ENCODE measurements around the gene BLTP2. TPM values are rescaled to one million over a fixed set of nuclear protein-coding genes. Genes with fewer than 3 reads are reported as not detected.
"Not testable (repeated sequence)": the region's sequence is repeated elsewhere in the genome, so short reads cannot be mapped to it uniquely, and the experiment has no call there.

Gene BLTP2
- total RNA-seq, 2 experiments from 2014 or later = 163 to 186 TPM

DNA sequence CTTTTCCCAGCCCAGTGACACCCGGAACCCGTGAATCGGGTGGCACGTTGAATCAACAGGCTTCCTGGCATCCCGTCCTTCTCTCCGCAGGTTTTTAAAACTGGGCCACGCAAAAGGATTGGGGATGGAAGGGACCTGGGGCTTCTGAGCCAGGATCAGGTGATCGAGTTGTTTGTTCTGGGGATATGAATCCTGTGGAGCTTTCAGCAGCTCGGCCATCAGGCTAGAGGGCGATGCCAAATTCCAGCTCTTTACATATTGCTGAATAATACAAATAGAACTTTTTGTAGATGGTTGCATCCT lies 17.5 kb upstream of the BLTP2 start:
- H3K36me3 Mint-ChIP-seq = peaks cover 39% of the 10 kb centered on the region
- H3K4me1 Mint-ChIP-seq = peaks cover 49% of the 10 kb centered on the region
- peak overlapping the region; percentile 97 for H3K4me3 Mint-ChIP-seq
- DNase-seq (no peak), ATAC-seq (no peak)
- H3K27me3 Mint-ChIP-seq = no peaks in the 10 kb centered on the region
- no peaks in the 10 kb centered on the region for H3K9me3 Mint-ChIP-seq (ENCODE audit: low read depth)
- H3K27ac Mint-ChIP-seq = peak overlapping the region; percentile 99
- CTCF ChIA-PET = interaction anchor here (0.5 to 5.2 kb wide), 8 partner anchors 10 to 289 kb away, joined by 3 to 102 read pairs (median 7); partner anchors contain the start of genes BLTP2, NEK8, PHF12 and PROCA1

DNA sequence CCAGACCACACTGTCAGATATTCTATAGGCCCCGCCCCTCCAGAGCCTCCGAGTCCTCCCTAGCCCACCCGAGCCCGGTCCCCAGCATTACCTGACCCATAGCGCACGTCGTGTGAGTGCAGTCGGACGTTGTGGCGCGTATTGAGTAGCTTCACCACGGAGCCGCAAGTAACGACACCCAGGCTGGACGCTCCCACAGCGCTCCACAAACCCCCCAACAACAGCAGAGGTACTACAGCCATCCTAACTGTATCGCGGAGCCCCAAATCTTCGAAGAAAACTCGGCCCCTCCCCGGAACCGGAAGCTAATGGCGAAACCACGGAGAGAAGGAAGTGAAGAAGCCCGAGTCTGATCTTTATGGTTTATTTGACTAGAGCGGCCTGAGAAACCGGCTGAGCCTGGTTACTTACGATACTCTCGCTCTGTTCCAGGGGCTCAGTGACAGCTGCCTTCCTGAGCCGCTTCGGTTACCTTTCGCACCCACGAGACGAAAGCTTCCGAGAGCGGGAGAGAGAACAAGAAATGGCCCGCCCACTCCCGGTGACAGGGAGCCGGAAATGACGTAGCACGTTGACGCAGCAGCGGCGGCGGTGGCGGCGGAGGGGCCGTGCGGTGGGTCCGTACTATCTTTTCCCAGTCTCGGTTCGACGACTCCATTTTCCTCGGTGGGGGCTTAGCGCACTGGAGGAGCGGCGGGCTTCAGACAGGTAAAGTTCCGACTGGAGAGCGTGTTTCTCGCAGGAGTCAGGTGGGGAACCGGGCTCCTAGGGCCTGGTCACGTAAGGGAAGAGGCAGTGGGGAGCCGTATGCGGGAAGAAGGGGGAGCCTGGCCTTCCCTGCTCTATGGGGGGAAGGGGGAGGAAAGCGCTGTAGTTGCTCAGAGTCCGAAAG lies 16.9 kb upstream of the BLTP2 start, which contains the start of the genes SDF2 and SUPT6H:
Gene SDF2 (minus strand): TSS at position 272 of the 892 bp plus-strand sequence. CDS start 30 bp downstream, at position 242.
Gene SUPT6H (plus strand): TSS at position 571 of the 892 bp plus-strand sequence. CDS start 11,197 bp downstream, outside the sequence.
- H3K27ac Mint-ChIP-seq = peak within 1 kb of the TSS; percentile 99
- H3K4me1 Mint-ChIP-seq = peaks cover 48% of the 10 kb centered on the region
- no peaks in the 10 kb centered on the region for H3K9me3 Mint-ChIP-seq (ENCODE audit: low read depth)
- CTCF ChIA-PET = interaction anchor here (1.1 to 5.2 kb wide), 12 partner anchors 9 to 455 kb away, joined by 3 to 102 read pairs (median 5); partner anchors contain the start of genes BLTP2, NEK8, PHF12 and PROCA1
- peaks cover 38% of the 10 kb centered on the region for H3K36me3 Mint-ChIP-seq
- DNase-seq (peak; percentile 95), ATAC-seq (peak; percentile 90)
- H3K4me3 Mint-ChIP-seq = peak within 1 kb of the TSS; percentile 97
- H3K27me3 Mint-ChIP-seq = no peaks in the 10 kb centered on the region

DNA sequence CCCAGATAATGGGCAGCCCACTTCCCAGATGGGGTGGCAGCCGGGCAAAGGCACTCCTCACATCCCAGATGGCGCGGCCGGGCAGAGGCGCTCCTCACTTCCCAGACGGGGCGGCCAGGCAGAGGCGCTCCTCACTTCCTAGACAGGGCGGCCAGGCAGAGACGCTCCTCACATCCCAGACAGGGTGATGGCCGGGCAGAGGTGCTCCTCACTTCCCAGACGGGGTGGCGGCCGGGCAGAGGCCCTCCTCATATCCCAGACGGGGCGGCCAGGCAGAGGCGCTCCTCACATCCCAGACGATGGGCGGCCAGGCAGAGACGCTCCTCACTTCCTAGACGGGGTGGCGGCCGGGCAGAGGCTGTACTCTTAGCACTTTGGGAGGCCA lies 14.5 kb upstream of the BLTP2 start:
- not testable (repeated sequence) for H3K27me3 Mint-ChIP-seq; ATAC-seq; DNase-seq; H3K4me3 Mint-ChIP-seq; H3K9me3 Mint-ChIP-seq (ENCODE audit: low read depth); H3K27ac Mint-ChIP-seq
- CTCF ChIA-PET = interaction anchor here (1.6 kb wide), 1 partner anchor 10 kb away, joined by 3 read pairs; no protein-coding TSS in a partner anchor
- H3K4me1 Mint-ChIP-seq = peaks cover 38% of the 10 kb centered on the region
- peaks cover 32% of the 10 kb centered on the region for H3K36me3 Mint-ChIP-seq

DNA sequence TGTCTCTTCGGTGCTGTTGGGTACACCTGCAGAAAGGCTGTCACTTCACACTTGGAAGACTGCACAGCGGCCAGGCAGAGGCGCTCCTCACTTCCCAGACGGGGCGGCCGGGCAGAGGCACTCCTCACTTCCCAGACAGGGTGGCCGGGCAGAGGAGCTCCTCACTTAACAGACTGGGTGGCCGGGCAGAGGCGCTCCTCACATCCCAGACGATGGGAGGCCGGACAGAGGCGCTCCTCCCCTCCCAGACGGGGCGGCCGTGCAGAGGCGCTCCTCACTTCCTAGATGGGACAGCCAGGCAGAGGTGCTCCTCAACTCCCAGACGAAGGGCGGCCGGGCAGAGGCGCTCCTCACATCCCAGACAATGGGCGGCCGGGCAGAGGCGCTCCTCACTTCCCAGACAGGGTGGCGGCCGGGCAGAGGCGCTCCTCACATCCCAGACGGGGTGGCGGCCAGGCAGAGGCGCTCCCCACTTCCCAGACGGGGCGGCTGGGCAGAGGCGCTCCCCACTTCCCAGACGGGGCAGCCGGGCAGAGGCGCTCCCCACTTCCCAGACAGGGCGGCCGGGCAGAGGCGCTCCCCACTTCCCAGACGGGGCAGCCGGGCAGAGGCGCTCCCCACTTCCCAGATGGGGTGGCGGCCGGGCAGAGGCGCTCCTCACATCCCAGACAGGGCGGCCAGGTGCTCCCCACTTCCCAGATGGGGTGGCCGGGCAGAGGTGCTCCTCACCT lies 14.0 kb upstream of the BLTP2 start:
- H3K27ac Mint-ChIP-seq; H3K27me3 Mint-ChIP-seq; CTCF ChIA-PET; DNase-seq; ATAC-seq; H3K4me3 Mint-ChIP-seq; H3K9me3 Mint-ChIP-seq (ENCODE audit: low read depth): not testable (repeated sequence)
- H3K36me3 Mint-ChIP-seq = peaks cover 31% of the 10 kb centered on the region
- peaks cover 34% of the 10 kb centered on the region for H3K4me1 Mint-ChIP-seq

DNA sequence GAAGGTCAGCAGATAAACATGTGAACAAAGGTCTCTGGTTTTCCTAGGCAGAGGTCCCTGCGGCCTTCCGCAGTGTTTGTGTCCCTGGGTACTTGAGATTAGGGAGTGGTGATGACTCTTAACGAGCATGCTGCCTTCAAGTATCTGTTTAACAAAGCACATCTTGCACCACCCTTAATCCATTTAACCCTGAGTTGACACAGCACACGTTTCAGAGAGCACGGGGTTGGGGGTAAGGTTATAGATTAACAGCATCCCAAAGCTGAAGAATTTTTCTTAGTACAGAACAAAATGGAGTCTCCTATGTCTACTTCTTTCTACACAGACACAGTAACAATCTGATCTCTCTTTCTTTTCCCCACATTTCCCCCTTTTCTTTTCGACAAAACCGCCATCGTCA lies 13.4 kb upstream of the BLTP2 start:
- H3K9me3 Mint-ChIP-seq (ENCODE audit: low read depth); H3K27ac Mint-ChIP-seq; ATAC-seq; H3K4me3 Mint-ChIP-seq; CTCF ChIA-PET; DNase-seq; H3K27me3 Mint-ChIP-seq: not testable (repeated sequence)
- Mint-ChIP-seq H3K4me1 (peaks cover 29% of the 10 kb centered on the region), H3K36me3 (peaks cover 30% of the 10 kb centered on the region)

DNA sequence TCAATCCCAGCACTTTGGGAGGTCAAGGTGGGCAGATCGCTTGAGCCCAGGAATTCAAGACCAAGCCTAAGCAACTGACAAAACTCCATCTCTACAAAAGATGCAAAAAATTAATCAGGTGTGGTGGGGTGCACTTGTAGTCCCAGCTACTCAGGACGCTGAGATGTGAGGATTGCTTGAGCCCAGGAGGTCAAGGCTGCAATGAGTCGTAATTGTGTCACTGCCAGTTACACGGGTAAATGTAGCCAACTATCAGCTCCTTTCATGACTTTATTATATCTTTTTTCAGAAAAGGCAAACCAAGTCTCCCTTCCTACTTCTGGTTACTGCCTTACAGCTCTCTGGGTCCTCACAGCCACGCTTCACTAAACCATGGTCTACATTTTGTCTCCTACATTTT lies 12.8 kb upstream of the BLTP2 start:
- Mint-ChIP-seq H3K27me3 (no peaks in the 10 kb centered on the region), H3K36me3 (peaks cover 33% of the 10 kb centered on the region), H3K9me3 (ENCODE audit: low read depth) (no peaks in the 10 kb centered on the region), H3K4me3 (no peak overlapping the region), H3K27ac (no peak overlapping the region), H3K4me1 (peaks cover 23% of the 10 kb centered on the region)
- no peak for ATAC-seq
- CTCF ChIA-PET = interaction anchor here (0.8 to 1.3 kb wide), 2 partner anchors 11 to 17 kb away, joined by 3 read pairs; no protein-coding TSS in a partner anchor
- no peak for DNase-seq

DNA sequence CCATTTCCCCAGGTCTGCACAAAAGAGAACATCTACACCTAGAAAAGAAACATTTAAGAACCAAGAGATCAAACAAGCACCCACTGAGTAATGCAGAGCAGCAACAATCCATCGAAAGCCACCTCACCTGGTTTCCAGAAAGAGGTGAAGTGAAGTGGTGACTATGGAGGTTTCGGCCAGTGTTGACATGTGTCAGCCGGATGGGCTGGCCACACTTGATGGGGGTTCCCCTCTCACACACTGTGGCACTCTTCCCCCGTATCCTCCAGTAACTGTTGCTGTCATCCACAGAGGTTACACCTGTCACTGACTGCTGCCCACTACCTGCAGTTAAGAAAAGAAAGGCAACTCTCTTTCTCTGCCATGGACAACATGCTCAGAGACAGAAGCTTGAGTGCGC lies 10.2 kb upstream of the BLTP2 start:
- ATAC-seq (peak; percentile 27), DNase-seq (no peak)
- Mint-ChIP-seq H3K27me3 (no peaks in the 10 kb centered on the region), H3K36me3 (peaks cover 29% of the 10 kb centered on the region), H3K4me1 (peaks cover 12% of the 10 kb centered on the region), H3K4me3 (no peak overlapping the region), H3K9me3 (ENCODE audit: low read depth) (no peaks in the 10 kb centered on the region), H3K27ac (no peak overlapping the region)
- CTCF ChIA-PET = interaction anchor here (0.6 to 1.7 kb wide), 3 partner anchors 8 to 22 kb away, joined by 3 to 6 read pairs (median 3); partner anchors contain the start of gene BLTP2

DNA sequence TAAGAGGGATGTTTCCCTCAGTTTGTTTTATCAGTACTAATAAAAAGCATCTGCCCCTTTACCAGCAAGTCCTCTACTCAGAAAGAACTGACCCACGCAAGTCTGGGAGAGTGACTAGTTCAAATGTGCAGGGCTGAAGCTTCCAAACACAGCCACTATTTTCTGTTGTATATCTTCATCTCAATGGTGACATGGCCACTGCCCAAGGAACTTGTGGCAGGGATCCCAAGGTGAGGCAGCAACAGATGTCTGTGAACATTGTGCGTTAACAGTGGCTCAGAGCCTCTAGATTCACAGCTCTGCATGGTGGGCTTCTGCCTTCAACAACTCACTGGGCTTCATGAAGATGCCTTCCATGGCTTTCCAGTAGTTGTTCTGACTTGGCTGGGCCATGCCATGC lies 3.7 kb upstream of the BLTP2 start:
- ATAC-seq (no peak), DNase-seq (no peak)
- Mint-ChIP-seq H3K9me3 (ENCODE audit: low read depth) (no peaks in the 10 kb centered on the region), H3K4me3 (no peak overlapping the region), H3K36me3 (peaks cover 16% of the 10 kb centered on the region), H3K27ac (no peak overlapping the region), H3K27me3 (no peaks in the 10 kb centered on the region), H3K4me1 (peaks cover 26% of the 10 kb centered on the region)
- CTCF ChIA-PET = interaction anchor here (1.1 to 8.5 kb wide), 4 partner anchors 14 to 28 kb away, joined by 5 to 102 read pairs (median 22); partner anchors contain the start of genes SDF2 and SUPT6H

DNA sequence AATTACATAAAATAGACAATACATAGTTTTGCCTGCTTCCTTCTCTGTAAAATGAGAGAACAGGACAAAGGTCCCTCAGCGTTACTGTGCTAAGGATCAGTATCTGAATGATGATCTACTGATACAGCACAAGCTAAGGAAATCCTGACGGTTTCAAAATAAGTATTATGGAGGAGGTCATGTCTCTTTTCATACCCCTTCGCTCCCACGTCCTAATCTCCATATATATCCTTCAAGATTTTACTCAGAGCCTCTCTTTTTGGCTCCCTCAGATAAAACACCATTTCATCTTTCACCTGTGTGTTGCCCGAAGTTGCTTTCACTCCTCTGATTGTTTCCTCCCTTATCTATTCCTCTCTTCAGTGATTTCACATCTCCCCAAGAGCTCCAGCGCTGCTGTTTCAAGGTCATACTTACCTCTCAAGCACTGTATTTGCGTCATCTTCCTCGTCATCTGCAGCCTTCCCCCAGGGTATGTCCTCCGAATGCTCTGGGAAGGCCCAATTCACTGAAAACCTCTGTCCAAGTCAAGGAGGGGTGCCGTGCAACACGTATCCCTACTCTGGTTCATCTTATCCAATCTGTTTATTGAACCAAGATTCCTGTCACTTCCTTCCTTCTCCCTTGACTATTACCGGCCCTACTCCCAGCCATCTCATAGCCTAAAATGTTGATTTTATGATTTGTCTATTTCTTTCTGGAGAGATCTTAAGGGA lies 1.2 kb upstream of the BLTP2 start:
- CTCF ChIA-PET = interaction anchor here (0.8 to 8.5 kb wide), 19 partner anchors 8 to 103 kb away, joined by 3 to 102 read pairs (median 5); partner anchors contain the start of genes NEK8, PROCA1, RPL23A and SDF2
- DNase-seq = no peak
- H3K36me3 Mint-ChIP-seq = peaks cover 30% of the 10 kb centered on the region

DNA sequence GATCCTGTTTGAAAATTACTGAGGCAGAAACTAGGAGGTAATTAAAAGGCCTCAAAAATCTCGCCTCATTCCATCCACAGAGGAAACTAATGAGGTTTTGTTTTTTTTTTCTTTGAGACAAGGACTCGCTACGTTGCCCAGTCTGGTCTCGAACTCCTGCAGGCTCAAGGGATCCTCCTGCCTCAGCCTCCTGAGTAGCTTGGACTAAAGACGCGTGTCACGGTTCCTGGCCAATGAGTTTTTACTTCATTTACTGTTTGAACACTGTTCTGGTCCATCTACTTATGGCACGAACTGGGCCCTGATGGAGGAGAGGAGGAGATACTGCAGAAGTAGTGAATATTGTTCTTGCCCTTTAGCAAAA lies 600 bp upstream of the BLTP2 start:
- ATAC-seq = no peak
- peaks cover 29% of the 10 kb centered on the region for H3K36me3 Mint-ChIP-seq

More for the DNA sequence above, 1.2 kb upstream of the BLTP2 start:
- H3K4me3 Mint-ChIP-seq = peak overlapping the region; percentile 86
- peak overlapping the region; percentile 92 for H3K27ac Mint-ChIP-seq
- no peak for ATAC-seq
- H3K4me1 Mint-ChIP-seq = peaks cover 38% of the 10 kb centered on the region
- H3K27me3 Mint-ChIP-seq = no peaks in the 10 kb centered on the region
- H3K9me3 Mint-ChIP-seq (ENCODE audit: low read depth) = no peaks in the 10 kb centered on the region

DNA sequence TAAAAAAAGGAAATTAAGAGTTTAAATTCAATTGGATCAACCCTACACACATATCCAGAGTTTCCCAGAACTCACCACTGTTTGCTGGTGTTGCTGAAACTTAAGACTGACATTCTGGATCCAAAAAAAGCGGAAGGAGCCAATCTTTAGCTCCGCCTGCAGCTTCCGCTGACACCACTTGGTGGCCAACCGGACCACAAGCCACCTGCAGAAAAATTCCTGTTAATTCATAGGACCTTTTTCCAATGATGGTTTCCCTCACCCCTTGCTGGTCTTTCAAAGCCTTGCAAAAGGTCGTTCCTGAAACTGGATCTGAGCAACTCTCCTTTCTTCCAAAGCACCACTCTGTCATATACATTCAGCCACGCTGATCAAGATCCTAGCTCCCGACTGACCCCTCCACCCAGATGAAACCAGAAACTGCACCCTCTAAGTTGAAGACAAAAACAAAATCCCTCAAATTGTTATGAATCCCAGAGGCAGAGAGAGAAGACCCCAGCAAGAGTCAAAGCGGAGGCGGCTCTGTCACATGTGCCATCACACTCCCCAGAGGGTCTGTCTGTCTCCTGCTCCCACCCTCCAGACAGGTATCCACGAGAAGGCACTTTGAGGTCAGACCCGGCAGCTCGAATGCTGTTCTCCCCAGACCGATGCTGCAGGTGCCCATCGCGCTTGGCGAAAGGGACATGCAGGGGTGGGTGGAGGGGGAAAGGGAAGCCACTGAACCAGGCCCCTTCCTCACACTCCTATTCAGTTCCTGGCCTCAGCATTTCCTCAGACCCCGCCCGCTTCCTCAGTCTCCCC lies 773 bp downstream of the BLTP2 start:
- H3K27ac Mint-ChIP-seq = peak overlapping the region; percentile 84
- peaks cover 38% of the 10 kb centered on the region for H3K36me3 Mint-ChIP-seq
- ATAC-seq (peak; percentile 2), DNase-seq (peak; percentile 66)
- peak overlapping the region; percentile 86 for H3K4me3 Mint-ChIP-seq
- no peaks in the 10 kb centered on the region for H3K9me3 Mint-ChIP-seq (ENCODE audit: low read depth)
- H3K27me3 Mint-ChIP-seq = no peaks in the 10 kb centered on the region
- H3K4me1 Mint-ChIP-seq = peaks cover 38% of the 10 kb centered on the region
- CTCF ChIA-PET = interaction anchor here (0.7 to 8.5 kb wide), 23 partner anchors 18 to 309 kb away, joined by 3 to 102 read pairs (median 6); partner anchors contain the start of genes ALDOC, NEK8, PIGS and PROCA1

More for the DNA sequence above, 600 bp upstream of the BLTP2 start:
- peak; percentile 45 for DNase-seq
- Mint-ChIP-seq H3K27me3 (no peaks in the 10 kb centered on the region), H3K27ac (peak overlapping the region; percentile 92), H3K4me3 (peak overlapping the region; percentile 86), H3K4me1 (peaks cover 38% of the 10 kb centered on the region), H3K9me3 (ENCODE audit: low read depth) (no peaks in the 10 kb centered on the region)
- CTCF ChIA-PET = interaction anchor here (0.8 to 8.5 kb wide), 15 partner anchors 10 to 307 kb away, joined by 3 to 102 read pairs (median 6); partner anchors contain the start of genes NEK8, PROCA1, RPL23A and SDF2

DNA sequence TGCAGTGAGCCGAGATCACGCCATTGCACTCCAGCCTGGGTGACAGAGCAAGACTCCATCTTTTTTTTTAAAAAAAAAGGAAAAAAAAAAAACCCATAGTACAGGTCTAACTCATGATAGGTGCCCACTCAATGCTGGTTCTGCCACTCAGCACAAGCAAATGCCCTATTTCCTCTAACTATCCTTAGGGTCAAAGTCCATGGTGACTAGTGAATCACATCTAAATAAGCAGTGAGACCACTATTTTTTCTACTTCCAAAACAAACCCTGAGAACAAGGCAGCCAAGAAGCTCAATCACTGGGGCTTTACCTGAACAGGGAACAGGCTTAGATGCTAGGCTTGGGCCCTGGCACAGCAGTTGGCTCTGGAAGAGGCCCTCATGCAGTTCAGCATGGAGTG lies 3.4 kb downstream of the BLTP2 start:
- ATAC-seq (no peak), DNase-seq (no peak)
- Mint-ChIP-seq H3K4me1 (peaks cover 29% of the 10 kb centered on the region), H3K4me3 (no peak overlapping the region), H3K27me3 (no peaks in the 10 kb centered on the region), H3K27ac (no peak overlapping the region), H3K9me3 (ENCODE audit: low read depth) (no peaks in the 10 kb centered on the region), H3K36me3 (peaks cover 50% of the 10 kb centered on the region)
- CTCF ChIA-PET = interaction anchor here (0.6 to 1.4 kb wide), 2 partner anchors 42 to 101 kb away, joined by 3 to 4 read pairs; no protein-coding TSS in a partner anchor
